SK-N-MC (cell line): Measurements from ENCODE around the gene PLA2G4B.

Experiments used
- DNase-seq: peaks from one replicate; pipeline ENCODE4 v3.0.0-alpha.2; 2011; ENCODE audit warnings: low read depth, low spot score
- H3K27ac ChIP-seq: fragments of 200-600 bp; sonication (generic); 2 replicates; pipeline ENCODE4 v1.5.1; 2016; ENCODE audit warnings: mixed run types
- H3K36me3 ChIP-seq: fragments of 200-600 bp; sonication (generic); 2 replicates; pipeline ENCODE4 v1.6.1; 2017; ENCODE audit warnings: antibody characterized with exemption, low read length, mixed read lengths; ENCODE audit not compliant: insufficient read depth
- H3K4me3 ChIP-seq: fragments of 200-600 bp; sonication (generic); 2 replicates; pipeline ENCODE4 v1.5.1; 2016
- H3K9ac ChIP-seq: fragments of 200-600 bp; sonication (generic); 2 replicates; pipeline ENCODE4 v1.8.0; 2017; ENCODE audit warnings: mixed run types, mixed read lengths; ENCODE audit not compliant: insufficient read length
- H3K9me3 ChIP-seq: fragments of 200-600 bp; sonication (generic); 2 replicates; pipeline ENCODE4 v1.6.1; 2017; ENCODE audit warnings: low read depth, mild to moderate bottlenecking, antibody characterized with exemption, low read length, moderate library complexity, mixed read lengths
- EZH2 ChIP-seq: fragments of 200-600 bp; sonication (generic); IDR thresholded peaks from one replicate; pipeline ENCODE4 v1.6.1; 2017; ENCODE audit warnings: antibody characterized with exemption
- FOXP2 ChIP-seq: optimal IDR thresholded peaks from 2 replicates; pipeline ENCODE3; 2011; ENCODE audit warnings: mild to moderate bottlenecking, moderate library complexity; ENCODE audit not compliant: insufficient read depth; ENCODE audit errors: extremely low read length, control extremely low read depth
- POLR2AphosphoS5 ChIP-seq: IDR thresholded peaks from 2 replicates; pipeline ENCODE4 v1.6.1; 2012; ENCODE audit warnings: mild to moderate bottlenecking, low read depth, low read length, borderline replicate concordance

PLA2G4B gene

GRCh38 chr15:41885321-41885720 is 46.7 kb downstream of the PLA2G4B start:
- Histone ChIP-seq H3K36me3 (no peaks in the 10 kb centered on the region), H3K9me3 (no peaks in the 10 kb centered on the region), H3K4me3 (no peak overlapping the region), H3K27ac (no peak overlapping the region), H3K9ac (no peak overlapping the region)
- no peak for DNase-seq
- TF ChIP-seq EZH2 (no peak), POLR2AphosphoS5 (no peak), FOXP2 (no peak)

- no peaks in the 10 kb centered on the region for H3K36me3 ChIP-seq
- TF ChIP-seq FOXP2 = no peak
- TF ChIP-seq EZH2 = no peak
- TF ChIP-seq POLR2AphosphoS5 = no peak
- no peak overlapping the region for H3K27ac ChIP-seq
- DNase-seq = no peak
- no peak overlapping the region for H3K4me3 ChIP-seq
- H3K9me3 ChIP-seq = no peaks in the 10 kb centered on the region
- H3K9ac ChIP-seq = no peak overlapping the region
These were observed 47.2 kb downstream of the PLA2G4B start for GRCh38 chr15:41885841-41886240.

- no peak for DNase-seq
- no peak for TF ChIP-seq FOXP2
- TF ChIP-seq EZH2 = no peak
- TF ChIP-seq POLR2AphosphoS5 = no peak
- Histone ChIP-seq H3K9ac (no peak overlapping the region), H3K27ac (no peak overlapping the region), H3K36me3 (no peaks in the 10 kb centered on the region), H3K9me3 (no peaks in the 10 kb centered on the region), H3K4me3 (no peak overlapping the region)
These were observed 48.1 kb downstream of the PLA2G4B start for GRCh38 chr15:41886741-41887140.

DNA sequence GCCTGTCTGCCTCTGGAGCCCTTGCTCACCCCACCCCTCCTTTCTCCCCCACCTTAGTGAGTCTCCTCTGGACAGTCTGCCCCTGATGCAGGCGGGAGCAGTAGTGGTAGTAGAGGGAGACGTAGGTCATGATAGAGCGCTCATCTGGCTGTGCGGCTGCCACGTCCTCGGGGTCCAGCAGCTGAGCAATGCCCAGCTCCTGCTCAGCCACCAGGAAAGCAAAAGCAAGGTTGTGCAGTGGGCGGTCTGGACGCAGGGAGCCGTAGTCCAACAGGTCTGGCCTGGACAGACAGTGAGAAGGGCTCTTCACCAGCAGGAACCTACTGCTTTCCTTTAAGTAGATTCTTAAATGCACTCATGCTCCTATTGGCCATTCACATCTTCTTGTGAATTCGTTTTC is 48.5 kb downstream of the PLA2G4B start:
- Histone ChIP-seq H3K4me3 (no peak overlapping the region), H3K36me3 (no peaks in the 10 kb centered on the region), H3K9ac (no peak overlapping the region), H3K27ac (no peak overlapping the region), H3K9me3 (no peaks in the 10 kb centered on the region)
- TF ChIP-seq POLR2AphosphoS5 (no peak), EZH2 (no peak), FOXP2 (no peak)
- DNase-seq = no peak

GRCh38 chr15:41887893-41888292 is 49.2 kb downstream of the PLA2G4B start:
- H3K36me3 ChIP-seq = no peaks in the 10 kb centered on the region
- no peak for DNase-seq
- no peak for TF ChIP-seq FOXP2
- no peak for TF ChIP-seq EZH2
- TF ChIP-seq POLR2AphosphoS5 = no peak

DNA sequence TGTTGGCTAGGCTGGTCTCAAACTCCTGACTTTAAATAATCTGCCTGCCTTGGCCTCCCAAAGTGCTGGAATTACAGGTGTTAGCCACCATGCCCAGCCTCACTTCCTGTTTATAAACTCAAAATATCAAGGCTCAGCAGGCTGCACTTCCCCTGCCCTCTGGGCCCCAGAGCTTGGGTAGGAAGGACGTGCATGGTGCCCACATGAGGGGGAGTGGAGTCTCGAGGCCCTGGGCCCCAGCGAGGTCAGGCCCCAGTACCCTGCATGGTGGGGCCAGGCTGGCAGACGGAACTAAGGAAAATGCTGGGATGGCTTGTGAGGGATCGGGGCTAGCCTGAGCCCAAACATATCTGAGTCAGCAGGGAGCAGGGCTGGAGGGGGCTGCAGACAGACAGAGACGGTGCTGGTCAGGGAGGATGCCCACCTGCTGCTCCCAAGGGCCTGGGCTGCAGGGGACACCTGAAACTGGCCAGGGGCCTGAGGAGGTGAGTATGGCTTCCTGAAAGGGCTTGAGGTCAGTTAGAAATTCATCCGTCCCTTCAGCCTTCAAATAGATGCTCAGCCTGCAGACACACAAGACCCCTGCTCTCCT is 50.1 kb downstream of the PLA2G4B start:
- Histone ChIP-seq H3K9me3 (no peaks in the 10 kb centered on the region), H3K27ac (no peak overlapping the region), H3K9ac (no peak overlapping the region), H3K4me3 (no peak overlapping the region), H3K36me3 (no peaks in the 10 kb centered on the region)
- no peak for TF ChIP-seq POLR2AphosphoS5
- TF ChIP-seq FOXP2 = no peak
- no peak for TF ChIP-seq EZH2
- no peak for DNase-seq

More at GRCh38 chr15:41887893-41888292, 49.2 kb downstream of the PLA2G4B start:
- Histone ChIP-seq H3K9me3 (no peaks in the 10 kb centered on the region), H3K4me3 (no peak overlapping the region), H3K9ac (no peak overlapping the region), H3K27ac (no peak overlapping the region)

- H3K27ac ChIP-seq = no peak overlapping the region
- H3K4me3 ChIP-seq = no peak overlapping the region
- no peaks in the 10 kb centered on the region for H3K9me3 ChIP-seq
- no peak overlapping the region for H3K9ac ChIP-seq
- no peak for DNase-seq
- H3K36me3 ChIP-seq = no peaks in the 10 kb centered on the region
- TF ChIP-seq EZH2 (no peak), POLR2AphosphoS5 (no peak), FOXP2 (no peak)
These were observed 51.5 kb downstream of the PLA2G4B start for GRCh38 chr15:41890050-41890690.

- Histone ChIP-seq H3K9me3 (no peaks in the 10 kb centered on the region), H3K9ac (no peak overlapping the region), H3K4me3 (no peak overlapping the region), H3K27ac (no peak overlapping the region), H3K36me3 (no peaks in the 10 kb centered on the region)
- no peak for DNase-seq
- TF ChIP-seq FOXP2 = no peak
These were observed 52.6 kb downstream of the PLA2G4B start for GRCh38 chr15:41891226-41891625.

GRCh38 chr15:41891946-41892345 is 53.3 kb downstream of the PLA2G4B start:
- Histone ChIP-seq H3K36me3 (no peaks in the 10 kb centered on the region), H3K9me3 (no peaks in the 10 kb centered on the region), H3K9ac (no peak overlapping the region), H3K27ac (no peak overlapping the region), H3K4me3 (no peak overlapping the region)
- TF ChIP-seq FOXP2 (no peak), POLR2AphosphoS5 (no peak), EZH2 (no peak)
- DNase-seq = no peak
